Neural cell (in vitro differentiated cells): ENCODE results near the gene CBR3.

Source experiments
- CTCF ChIP-seq: fragments of 450-650 bp; IDR thresholded peaks from 2 replicates; pipeline ENCODE4 v1.5.1; 2014; ENCODE audit warnings: antibody characterized with exemption, mild to moderate bottlenecking, moderate library complexity; ENCODE audit not compliant: poor library complexity, severe bottlenecking
- EZH2 ChIP-seq: fragments of 200-600, 300-800 bp; shearing (Covaris generic), sonication (generic); IDR thresholded peaks from 2 replicates; pipeline ENCODE4 v1.6.1; 2014; ENCODE audit warnings: antibody characterized with exemption, low read length, borderline replicate concordance, mild to moderate bottlenecking; ENCODE audit not compliant: insufficient read depth, poor library complexity, severe bottlenecking
- MXI1 ChIP-seq: fragments of 450-650 bp; conservative IDR thresholded peaks from 2 replicates; pipeline ENCODE4 v1.6.1; 2014; ENCODE audit warnings: antibody characterized with exemption, mild to moderate bottlenecking; ENCODE audit not compliant: poor library complexity, severe bottlenecking
- POLR2AphosphoS5 ChIP-seq: IDR thresholded peaks from 2 replicates; pipeline ENCODE4 v1.6.1; 2012
- RAD21 ChIP-seq: fragments of 450-650 bp; conservative IDR thresholded peaks from 2 replicates; pipeline ENCODE4 v1.6.1; 2014; ENCODE audit warnings: antibody characterized with exemption, mild to moderate bottlenecking, moderate library complexity
- SMC3 ChIP-seq: fragments of 450-650 bp; conservative IDR thresholded peaks from 2 replicates; pipeline ENCODE4 v1.6.1; 2014; ENCODE audit warnings: antibody characterized with exemption, mild to moderate bottlenecking, moderate library complexity; ENCODE audit not compliant: poor library complexity
- TAF1 ChIP-seq: IDR thresholded peaks from 2 replicates; pipeline ENCODE4 v1.6.1; 2012; ENCODE audit warnings: low read depth
- TF ChIP-seq, protein P1 (sequence below): IDR thresholded peaks from 2 replicates; pipeline ENCODE4 v1.6.1; 2012; ENCODE audit warnings: borderline replicate concordance

DNA sequence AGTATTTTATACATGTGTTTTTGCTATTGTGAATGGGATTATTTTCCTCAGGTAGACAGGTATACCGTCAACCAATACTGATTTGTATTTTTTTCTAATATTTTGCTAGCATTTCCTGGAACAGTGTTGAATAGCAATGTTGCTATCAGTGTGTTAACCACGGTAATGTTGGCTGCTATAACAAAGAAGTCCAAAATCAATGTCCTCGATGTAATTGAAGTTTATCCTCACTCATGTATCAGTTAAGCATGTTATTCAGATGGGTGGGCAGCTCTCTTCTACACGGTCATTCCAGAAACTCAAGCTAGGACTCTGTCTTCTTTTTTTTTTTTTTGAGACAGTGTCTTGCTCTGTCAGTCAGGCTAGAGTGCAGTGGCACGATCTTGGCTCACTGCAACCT, 46.1 kb downstream of the CBR3 start:
- no peak for TF ChIP-seq CTCF
- TF ChIP-seq, protein P1, sequence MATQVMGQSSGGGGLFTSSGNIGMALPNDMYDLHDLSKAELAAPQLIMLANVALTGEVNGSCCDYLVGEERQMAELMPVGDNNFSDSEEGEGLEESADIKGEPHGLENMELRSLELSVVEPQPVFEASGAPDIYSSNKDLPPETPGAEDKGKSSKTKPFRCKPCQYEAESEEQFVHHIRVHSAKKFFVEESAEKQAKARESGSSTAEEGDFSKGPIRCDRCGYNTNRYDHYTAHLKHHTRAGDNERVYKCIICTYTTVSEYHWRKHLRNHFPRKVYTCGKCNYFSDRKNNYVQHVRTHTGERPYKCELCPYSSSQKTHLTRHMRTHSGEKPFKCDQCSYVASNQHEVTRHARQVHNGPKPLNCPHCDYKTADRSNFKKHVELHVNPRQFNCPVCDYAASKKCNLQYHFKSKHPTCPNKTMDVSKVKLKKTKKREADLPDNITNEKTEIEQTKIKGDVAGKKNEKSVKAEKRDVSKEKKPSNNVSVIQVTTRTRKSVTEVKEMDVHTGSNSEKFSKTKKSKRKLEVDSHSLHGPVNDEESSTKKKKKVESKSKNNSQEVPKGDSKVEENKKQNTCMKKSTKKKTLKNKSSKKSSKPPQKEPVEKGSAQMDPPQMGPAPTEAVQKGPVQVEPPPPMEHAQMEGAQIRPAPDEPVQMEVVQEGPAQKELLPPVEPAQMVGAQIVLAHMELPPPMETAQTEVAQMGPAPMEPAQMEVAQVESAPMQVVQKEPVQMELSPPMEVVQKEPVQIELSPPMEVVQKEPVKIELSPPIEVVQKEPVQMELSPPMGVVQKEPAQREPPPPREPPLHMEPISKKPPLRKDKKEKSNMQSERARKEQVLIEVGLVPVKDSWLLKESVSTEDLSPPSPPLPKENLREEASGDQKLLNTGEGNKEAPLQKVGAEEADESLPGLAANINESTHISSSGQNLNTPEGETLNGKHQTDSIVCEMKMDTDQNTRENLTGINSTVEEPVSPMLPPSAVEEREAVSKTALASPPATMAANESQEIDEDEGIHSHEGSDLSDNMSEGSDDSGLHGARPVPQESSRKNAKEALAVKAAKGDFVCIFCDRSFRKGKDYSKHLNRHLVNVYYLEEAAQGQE = no peak
- TF ChIP-seq TAF1 = no peak
- no peak for TF ChIP-seq POLR2AphosphoS5
- no peak for TF ChIP-seq EZH2
- TF ChIP-seq SMC3 = no peak
- TF ChIP-seq MXI1 = no peak
- TF ChIP-seq RAD21 = no peak
